PC-3 (cell line): Measurements from ENCODE around the gene PRR23B. TPM values are rescaled to one million over a fixed set of nuclear protein-coding genes. Genes with fewer than 3 reads are reported as not detected.
A peak's percentile ranks its signal among the peaks of the same experiment; 100 is the strongest.

Experiments
- ATAC-seq: fragments of 200-7000 bp; cut with Tn5 transposase; 2 replicates; pipeline ENCODE4 v1.9.1; 2020; ENCODE audit warnings: mild to moderate bottlenecking, moderate library complexity
- BruUV-seq: library from RNA; stranded (reverse); fragments of 400-500 nt; replicated peaks from 2 replicates; lab custom pipeline; 2021; lab: Mats Ljungman, UMichigan
- CTCF ChIA-PET: fragments of 300-600 bp; sonication (Branson Sonifier 250); formaldehyde crosslinking; loops from one replicate; lab custom pipeline; 2022; ENCODE audit warnings: antibody characterized with exemption; lab: Charles Lee
- POLR2A ChIA-PET: fragments of 300-600 bp; sonication (Branson Sonifier 250); formaldehyde crosslinking; loops from one replicate; lab custom pipeline; 2022; ENCODE audit warnings: antibody characterized with exemption; ENCODE audit not compliant: unreplicated experiment; lab: Charles Lee
- DNase-seq: peaks from one replicate; pipeline ENCODE4 v3.0.0-alpha.2; 2015
- H2AFZ ChIP-seq: fragments of 300-600 bp; sonication (generic); 2 replicates; pipeline ENCODE4 v1.6.0; 2016; ENCODE audit warnings: antibody characterized with exemption, low read length
- H3F3A ChIP-seq: fragments of 300-600 bp; sonication (generic); one replicate; pipeline ENCODE4 v1.6.0; 2017; ENCODE audit warnings: antibody characterized with exemption, low read length, control low read depth, mild to moderate bottlenecking; ENCODE audit not compliant: unreplicated experiment
- H3K27ac ChIP-seq: fragments of 300-600 bp; sonication (generic); 2 replicates; pipeline ENCODE4 v1.5.1; 2016; ENCODE audit warnings: mild to moderate bottlenecking, low read length
- H3K27me3 ChIP-seq: fragments of 300-600 bp; sonication (generic); 2 replicates; pipeline ENCODE4 v1.6.1; 2016; ENCODE audit warnings: low read length, mixed read lengths
- H3K36me3 ChIP-seq: fragments of 300-600 bp; sonication (generic); 2 replicates; pipeline ENCODE4 v1.6.1; 2016; ENCODE audit warnings: low read depth, mixed run types, low read length, mixed read lengths
- H3K4me1 ChIP-seq: fragments of 300-600 bp; sonication (generic); 2 replicates; pipeline ENCODE4 v1.5.1; 2016; ENCODE audit warnings: low read length; ENCODE audit not compliant: insufficient read depth
- H3K4me2 ChIP-seq: fragments of 300-600 bp; sonication (generic); 2 replicates; pipeline ENCODE4 v1.6.0; 2016; ENCODE audit warnings: low read length
- H3K4me3 ChIP-seq: fragments of 300-600 bp; sonication (generic); 2 replicates; pipeline ENCODE4 v1.5.1; 2016; ENCODE audit warnings: mild to moderate bottlenecking, low read length, mixed read lengths
- H3K79me2 ChIP-seq: fragments of 300-600 bp; sonication (generic); 2 replicates; pipeline ENCODE4 v1.6.1; 2017; ENCODE audit warnings: low read length, mixed read lengths
- H3K9ac ChIP-seq: fragments of 300-600 bp; sonication (generic); 2 replicates; pipeline ENCODE4 v1.6.0; 2016; ENCODE audit warnings: mild to moderate bottlenecking, low read length
- H3K9me2 ChIP-seq: fragments of 300-600 bp; sonication (generic); replicated peaks from 2 replicates; pipeline ENCODE4 v1.6.1; 2016; ENCODE audit warnings: mixed run types, low read length, mixed read lengths
- H3K9me3 ChIP-seq: fragments of 300-600 bp; sonication (generic); 2 replicates; pipeline ENCODE4 v1.6.1; 2016; ENCODE audit warnings: low read length, mixed read lengths
- H4K20me1 ChIP-seq: fragments of 300-600 bp; sonication (generic); 2 replicates; pipeline ENCODE4 v1.6.1; 2016; ENCODE audit warnings: low read length, mixed read lengths
- CTCF ChIP-seq: fragments of 300-600 bp; sonication (generic); conservative IDR thresholded peaks from 2 replicates; pipeline ENCODE4 v1.5.1; 2017; ENCODE audit warnings: antibody characterized with exemption, low read depth, mild to moderate bottlenecking, low read length
- EZH2 ChIP-seq: fragments of 300-600 bp; sonication (generic); IDR thresholded peaks from one replicate; pipeline ENCODE4 v1.6.1; 2017; ENCODE audit warnings: antibody characterized with exemption, mild to moderate bottlenecking, low read length; ENCODE audit not compliant: unreplicated experiment
- EZH2phosphoT487 ChIP-seq: fragments of 300-600 bp; sonication (generic); IDR thresholded peaks from 2 replicates; pipeline ENCODE4 v1.6.1; 2018; ENCODE audit warnings: mild to moderate bottlenecking, antibody characterized with exemption, low read length, borderline replicate concordance
- intact Hi-C: fragments of 100-400 bp; cut with micrococcal nuclease; formaldehyde crosslinking; loops from 2 replicates; pipeline ENCODE4 v1.9.0; 2023
- total RNA-seq: library from RNA; depleted of rRNA; stranded (reverse); fragments of >200 nt; gene quantifications from 2 replicates; pipeline ENCODE4 v1.2.3, GENCODE V29; 2014

PRR23B gene
- total RNA-seq, 1 experiment from 2014 or later: not detected

DNA sequence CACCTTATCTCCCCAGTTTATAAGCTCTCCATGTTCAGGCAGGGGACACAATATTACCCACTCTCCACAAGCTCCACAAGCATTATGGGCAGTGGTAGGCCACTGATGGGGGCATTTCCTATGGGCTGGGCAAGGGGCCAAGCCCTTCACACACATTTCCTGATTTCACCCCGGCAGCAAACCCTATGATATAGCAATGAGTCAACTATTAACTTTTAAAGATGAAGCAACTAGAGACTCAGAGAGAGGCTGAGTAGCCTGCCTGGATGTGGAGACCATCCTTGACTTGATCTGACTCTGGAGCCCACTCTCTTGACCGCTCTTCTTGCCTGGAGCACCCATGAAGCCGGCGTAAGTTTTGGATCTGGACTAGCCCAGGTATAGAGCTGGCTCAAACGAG lies 46.3 kb downstream of the PRR23B start:
- H3K9me3 ChIP-seq: no peaks in the 10 kb centered on the region
- H3K9me2 ChIP-seq: no peaks in the 10 kb centered on the region
- H3K79me2 ChIP-seq: no peaks in the 10 kb centered on the region
- H3F3A ChIP-seq: no peaks in the 10 kb centered on the region
- peaks cover 8% of the 10 kb centered on the region for H3K4me1 ChIP-seq
- DNase-seq (peak; percentile 65), ATAC-seq (peak; percentile 92)
- H4K20me1 ChIP-seq: no peaks in the 10 kb centered on the region
- POLR2A ChIA-PET: no interaction called here
- TF ChIP-seq EZH2 (no peak), CTCF (no peak), EZH2phosphoT487 (no peak)
- H3K27ac ChIP-seq: no peak overlapping the region
- no peak overlapping the region for H3K9ac ChIP-seq
- no peaks in the 10 kb centered on the region for H3K27me3 ChIP-seq
- H3K36me3 ChIP-seq: no peaks in the 10 kb centered on the region
- BruUV-seq: no TSS peak
- no peak overlapping the region for H2AFZ ChIP-seq
- intact Hi-C loops: no loop called here
- CTCF ChIA-PET: no interaction called here
- no peak overlapping the region for H3K4me3 ChIP-seq
- no peak overlapping the region for H3K4me2 ChIP-seq

DNA sequence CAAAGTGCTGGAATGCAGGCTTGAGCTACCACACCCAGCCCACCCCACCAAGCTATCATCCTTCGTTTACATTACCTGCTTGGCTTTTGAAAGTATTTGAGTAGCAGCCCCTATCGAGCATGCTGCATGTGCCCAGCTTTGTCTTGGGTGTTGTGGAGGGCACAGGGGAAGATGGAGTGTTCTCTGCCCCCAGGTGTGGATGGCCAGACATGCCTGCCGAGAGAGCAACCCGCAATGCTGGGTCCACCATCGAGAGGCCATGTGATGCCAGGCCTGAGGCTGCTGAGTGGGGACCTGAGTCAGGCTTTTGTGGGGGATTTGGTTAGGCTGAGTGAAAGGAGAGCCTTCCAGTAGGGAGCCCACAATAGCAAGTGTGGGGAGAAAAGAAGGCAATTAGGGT lies 47.8 kb downstream of the PRR23B start:
- BruUV-seq: no TSS peak
- TF ChIP-seq EZH2phosphoT487 (no peak), EZH2 (no peak), CTCF (no peak)
- Histone ChIP-seq H3K4me3 (no peak overlapping the region), H3K4me1 (peaks cover 8% of the 10 kb centered on the region), H3K27me3 (no peaks in the 10 kb centered on the region), H2AFZ (no peak overlapping the region), H3K79me2 (no peaks in the 10 kb centered on the region), H3K36me3 (no peaks in the 10 kb centered on the region), H3K4me2 (no peak overlapping the region), H3K27ac (no peak overlapping the region), H3K9me3 (no peaks in the 10 kb centered on the region), H3F3A (no peaks in the 10 kb centered on the region), H3K9me2 (no peaks in the 10 kb centered on the region), H4K20me1 (no peaks in the 10 kb centered on the region), H3K9ac (no peak overlapping the region)
- POLR2A ChIA-PET: no interaction called here
- ATAC-seq (no peak), DNase-seq (no peak)
- intact Hi-C loops: no loop called here
- CTCF ChIA-PET: no interaction called here

GRCh38 chr3:138971766-138972320 lies 48.9 kb downstream of the PRR23B start:
- DNase-seq (no peak), ATAC-seq (no peak)
- Histone ChIP-seq H4K20me1 (no peaks in the 10 kb centered on the region), H3K9me2 (no peaks in the 10 kb centered on the region), H3K27ac (no peak overlapping the region), H3K27me3 (no peaks in the 10 kb centered on the region), H3K4me1 (peaks cover 8% of the 10 kb centered on the region), H3F3A (no peaks in the 10 kb centered on the region), H3K4me2 (no peak overlapping the region), H3K79me2 (no peaks in the 10 kb centered on the region), H3K36me3 (no peaks in the 10 kb centered on the region), H3K4me3 (no peak overlapping the region), H2AFZ (no peak overlapping the region), H3K9me3 (no peaks in the 10 kb centered on the region), H3K9ac (no peak overlapping the region)
- no TSS peak for BruUV-seq
- POLR2A ChIA-PET: no interaction called here
- intact Hi-C loops: no loop called here
- CTCF ChIA-PET: no interaction called here
- TF ChIP-seq EZH2: no peak
- no peak for TF ChIP-seq EZH2phosphoT487
- no peak for TF ChIP-seq CTCF
